ENCODE data around the gene UBQLN2. TPM values are rescaled to one million over a fixed set of nuclear protein-coding genes. Genes with fewer than 3 reads are reported as not detected.
"Not testable (repeated sequence)": the region's sequence is repeated elsewhere in the genome, so short reads cannot be mapped to it uniquely, and the experiment has no call there.

The UBQLN2 gene
- 27.2 TPM for total RNA-seq
- long read RNA-seq, full-length matches to known transcripts: 160 of 161 reads
- long read RNA-seq, partial matches to known transcripts: 0 of 161 reads
- long read RNA-seq, other reads (novel, unspliced or antisense): 1 of 161 reads

DNA sequence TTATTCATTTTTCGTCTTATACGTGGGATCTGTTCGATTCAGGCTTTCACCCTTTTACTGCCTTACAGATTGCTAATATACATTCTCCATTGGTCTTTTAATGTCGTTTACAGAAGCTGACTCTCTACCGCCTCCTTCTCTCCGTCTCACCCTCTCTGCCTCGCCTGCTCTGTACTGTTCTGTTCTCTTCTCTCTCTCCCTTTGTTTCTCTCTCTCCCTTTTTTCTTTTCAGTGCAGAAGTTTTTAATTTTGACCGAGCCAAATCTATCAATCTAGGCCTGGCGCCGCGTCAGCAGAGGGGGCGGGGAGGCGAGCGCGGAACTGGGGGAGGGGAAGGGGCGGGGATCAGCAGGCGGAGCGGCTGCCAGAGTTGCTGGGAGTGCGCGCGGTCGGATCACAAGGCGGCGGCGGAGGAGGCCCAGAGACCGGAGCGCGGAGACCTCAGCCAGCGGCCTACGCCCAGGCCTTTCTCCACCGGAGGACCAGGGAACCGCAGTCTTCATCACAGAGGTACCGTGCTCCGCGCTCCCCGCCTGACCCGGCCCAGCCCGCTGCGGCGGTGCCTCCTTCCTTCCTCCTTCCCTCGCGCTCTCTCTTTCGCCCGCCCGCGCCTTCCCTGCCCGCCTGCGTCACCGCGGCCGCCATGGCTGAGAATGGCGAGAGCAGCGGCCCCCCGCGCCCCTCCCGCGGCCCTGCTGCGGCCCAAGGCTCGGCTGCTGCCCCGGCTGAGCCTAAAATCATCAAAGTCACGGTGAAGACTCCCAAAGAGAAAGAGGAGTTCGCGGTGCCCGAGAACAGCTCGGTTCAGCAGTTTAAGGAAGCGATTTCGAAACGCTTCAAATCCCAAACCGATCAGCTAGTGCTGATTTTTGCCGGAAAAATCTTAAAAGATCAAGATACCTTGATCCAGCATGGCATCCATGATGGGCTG is at the start of gene UBQLN2:
TSS of gene UBQLN2 (plus strand) at position 397 of the 931 bp plus-strand sequence. CDS start at position 644, 247 bp downstream.
- DNase-seq: peak; percentile 87
- peak; percentile 98 for ATAC-seq (ENCODE audit: poor library complexity)
- intact Hi-C loops (cut with DNase I): no loop called here

DNA sequence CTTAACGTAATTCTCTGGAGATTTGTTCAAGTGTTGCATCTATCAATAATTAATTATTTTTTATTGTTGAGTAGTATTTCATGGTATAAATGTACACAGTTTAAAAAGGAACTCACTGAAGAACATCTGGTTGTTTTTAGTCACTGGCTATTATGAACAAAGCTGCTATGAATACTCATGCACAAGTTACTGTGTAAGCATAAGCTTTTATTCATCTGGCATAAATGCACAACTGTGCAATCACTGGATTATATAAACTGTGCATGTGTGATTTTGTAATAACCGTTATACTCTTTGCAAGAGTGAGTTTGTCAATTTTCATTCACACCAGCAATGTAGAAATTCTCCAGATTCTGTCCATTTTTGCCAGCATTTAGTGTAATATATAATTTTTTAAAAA is 43.8 kb upstream of the UBQLN2 start:
- ATAC-seq (ENCODE audit: poor library complexity) (no peak), DNase-seq (no peak)
- intact Hi-C loops (cut with DNase I): no loop called here

DNA sequence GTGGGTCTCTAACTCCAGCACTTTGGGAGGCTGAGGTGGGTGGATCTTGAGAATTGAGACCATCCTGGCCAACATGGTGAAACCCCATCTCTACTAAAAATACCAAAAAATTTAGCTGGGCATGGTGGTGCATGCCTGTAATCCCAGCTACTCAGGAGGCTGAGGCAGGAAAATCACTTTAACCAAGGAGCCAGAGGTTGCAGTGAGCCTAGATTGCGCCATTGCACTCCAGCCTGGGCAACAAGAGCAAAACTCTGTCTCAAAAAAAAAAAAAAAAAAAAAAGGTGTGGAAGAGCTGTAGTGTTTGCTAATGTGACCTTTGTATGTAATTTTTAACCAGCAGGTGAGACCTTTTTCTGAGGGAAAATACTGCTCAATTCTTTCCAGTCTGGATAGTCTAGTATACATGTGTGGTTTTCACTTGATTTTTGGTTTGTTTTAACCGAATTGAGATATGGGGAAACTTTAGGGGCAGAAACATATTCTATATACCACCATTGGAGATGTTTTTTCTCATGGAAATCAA is 33.9 kb upstream of the UBQLN2 start:
- ATAC-seq (ENCODE audit: poor library complexity): not testable (repeated sequence)

DNA sequence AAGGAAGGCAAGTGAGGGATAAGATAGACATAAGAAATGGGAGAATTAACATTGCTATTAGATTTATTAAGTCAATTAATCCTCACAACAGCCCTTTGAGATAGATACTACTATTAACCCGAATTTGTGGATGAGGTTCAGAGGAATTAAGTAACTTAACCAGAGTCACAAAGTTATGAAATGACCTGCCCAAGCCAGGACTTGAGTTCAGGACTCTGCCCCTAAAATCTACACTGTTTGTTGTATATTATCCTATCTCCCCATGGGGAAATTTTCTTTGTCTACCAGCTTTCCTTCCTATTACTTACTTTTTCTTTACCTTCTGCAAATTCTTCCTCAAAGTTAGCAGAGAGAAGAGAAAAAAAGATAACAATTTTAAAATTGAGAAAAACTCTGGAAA is 33.4 kb upstream of the UBQLN2 start:
- intact Hi-C loops (cut with DNase I): no loop called here
- ATAC-seq (ENCODE audit: poor library complexity) (no peak), DNase-seq (no peak)

More for the DNA sequence above, 33.9 kb upstream of the UBQLN2 start:
- intact Hi-C loops (cut with DNase I); DNase-seq: not testable (repeated sequence)

DNA sequence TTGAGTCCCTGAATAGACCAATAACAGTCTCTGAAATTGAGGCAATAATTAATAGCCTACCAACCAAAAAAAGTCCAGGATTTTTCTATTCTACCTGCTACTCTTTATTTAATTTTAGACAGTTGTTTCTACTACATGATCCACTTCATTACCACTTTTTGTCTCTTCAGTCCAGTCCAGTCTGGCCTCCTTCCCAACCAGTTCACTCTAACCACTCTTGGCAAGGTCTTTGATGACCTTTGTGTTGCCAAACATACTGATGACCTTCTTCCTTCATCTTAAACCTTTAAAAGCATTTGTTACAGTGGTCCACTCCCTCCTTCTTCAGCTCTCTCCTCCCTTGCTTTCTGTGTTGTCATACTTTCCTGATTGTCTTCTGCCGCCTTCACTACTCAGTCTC is 12.8 kb upstream of the UBQLN2 start:
- intact Hi-C loops (cut with DNase I): no loop called here
- ATAC-seq (ENCODE audit: poor library complexity): no peak
- no peak for DNase-seq

DNA sequence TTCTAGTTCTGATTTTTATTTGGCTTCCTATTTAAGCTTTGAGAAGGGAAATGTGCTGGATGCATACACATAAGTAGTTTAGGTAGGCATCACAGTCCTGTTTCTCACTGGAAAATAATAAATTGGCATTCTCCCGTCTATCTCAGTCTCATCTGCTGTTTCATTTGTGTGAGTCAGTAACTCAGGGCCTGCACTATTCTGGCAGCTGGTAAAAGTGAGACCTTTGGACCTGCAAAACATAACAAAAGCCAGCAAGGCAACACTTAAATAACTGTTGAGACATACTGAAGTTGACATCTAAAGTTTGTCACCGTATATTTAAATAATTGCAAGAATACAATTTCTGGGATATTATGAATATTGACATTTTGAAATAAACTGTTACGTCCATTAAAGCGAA is 8.6 kb upstream of the UBQLN2 start:
- intact Hi-C loops (cut with DNase I): no loop called here

DNA sequence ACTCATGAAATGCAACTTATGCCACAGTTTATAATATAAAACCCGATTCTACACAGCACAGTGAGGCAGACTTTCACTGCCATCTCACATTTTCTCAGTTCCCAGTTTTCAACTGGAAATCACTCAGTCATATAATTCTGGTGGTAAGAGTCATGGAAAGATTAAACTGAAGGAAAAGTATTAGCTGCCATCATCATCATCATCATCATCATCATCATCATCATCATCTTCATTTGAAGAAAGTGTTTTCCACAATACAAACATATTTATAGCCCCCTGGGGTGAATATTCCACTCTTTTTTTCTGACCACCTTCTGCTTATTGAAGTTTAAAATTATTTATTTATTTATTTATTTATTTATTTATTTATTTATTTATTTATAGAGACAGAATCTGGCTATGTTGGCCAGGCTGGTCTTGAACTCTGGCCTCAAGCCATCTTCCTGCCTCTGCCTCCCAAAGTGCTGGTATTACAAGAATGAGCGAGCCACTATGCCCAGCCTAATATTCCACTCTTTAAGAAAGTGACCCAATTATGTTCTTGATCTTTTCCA is 6.0 kb upstream of the UBQLN2 start:
- DNase-seq (no peak), ATAC-seq (ENCODE audit: poor library complexity) (no peak)
- intact Hi-C loops (cut with DNase I): no loop called here

More for the DNA sequence above, 8.6 kb upstream of the UBQLN2 start:
- no peak for ATAC-seq (ENCODE audit: poor library complexity)
- no peak for DNase-seq

DNA sequence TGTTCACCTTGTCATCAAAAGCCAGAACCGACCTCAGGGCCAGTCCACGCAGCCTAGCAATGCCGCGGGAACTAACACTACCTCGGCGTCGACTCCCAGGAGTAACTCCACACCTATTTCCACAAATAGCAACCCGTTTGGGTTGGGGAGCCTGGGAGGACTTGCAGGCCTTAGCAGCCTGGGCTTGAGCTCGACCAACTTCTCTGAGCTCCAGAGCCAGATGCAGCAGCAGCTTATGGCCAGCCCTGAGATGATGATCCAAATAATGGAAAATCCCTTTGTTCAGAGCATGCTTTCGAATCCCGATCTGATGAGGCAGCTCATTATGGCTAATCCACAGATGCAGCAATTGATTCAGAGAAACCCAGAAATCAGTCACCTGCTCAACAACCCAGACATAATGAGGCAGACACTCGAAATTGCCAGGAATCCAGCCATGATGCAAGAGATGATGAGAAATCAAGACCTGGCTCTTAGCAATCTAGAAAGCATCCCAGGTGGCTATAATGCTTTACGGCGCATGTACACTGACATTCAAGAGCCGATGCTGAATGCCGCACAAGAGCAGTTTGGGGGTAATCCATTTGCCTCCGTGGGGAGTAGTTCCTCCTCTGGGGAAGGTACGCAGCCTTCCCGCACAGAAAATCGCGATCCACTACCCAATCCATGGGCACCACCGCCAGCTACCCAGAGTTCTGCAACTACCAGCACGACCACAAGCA is 898 bp downstream of the UBQLN2 start:
- DNase-seq (no peak), ATAC-seq (ENCODE audit: poor library complexity) (peak; percentile 70)
- intact Hi-C loops (cut with DNase I): no loop called here

DNA sequence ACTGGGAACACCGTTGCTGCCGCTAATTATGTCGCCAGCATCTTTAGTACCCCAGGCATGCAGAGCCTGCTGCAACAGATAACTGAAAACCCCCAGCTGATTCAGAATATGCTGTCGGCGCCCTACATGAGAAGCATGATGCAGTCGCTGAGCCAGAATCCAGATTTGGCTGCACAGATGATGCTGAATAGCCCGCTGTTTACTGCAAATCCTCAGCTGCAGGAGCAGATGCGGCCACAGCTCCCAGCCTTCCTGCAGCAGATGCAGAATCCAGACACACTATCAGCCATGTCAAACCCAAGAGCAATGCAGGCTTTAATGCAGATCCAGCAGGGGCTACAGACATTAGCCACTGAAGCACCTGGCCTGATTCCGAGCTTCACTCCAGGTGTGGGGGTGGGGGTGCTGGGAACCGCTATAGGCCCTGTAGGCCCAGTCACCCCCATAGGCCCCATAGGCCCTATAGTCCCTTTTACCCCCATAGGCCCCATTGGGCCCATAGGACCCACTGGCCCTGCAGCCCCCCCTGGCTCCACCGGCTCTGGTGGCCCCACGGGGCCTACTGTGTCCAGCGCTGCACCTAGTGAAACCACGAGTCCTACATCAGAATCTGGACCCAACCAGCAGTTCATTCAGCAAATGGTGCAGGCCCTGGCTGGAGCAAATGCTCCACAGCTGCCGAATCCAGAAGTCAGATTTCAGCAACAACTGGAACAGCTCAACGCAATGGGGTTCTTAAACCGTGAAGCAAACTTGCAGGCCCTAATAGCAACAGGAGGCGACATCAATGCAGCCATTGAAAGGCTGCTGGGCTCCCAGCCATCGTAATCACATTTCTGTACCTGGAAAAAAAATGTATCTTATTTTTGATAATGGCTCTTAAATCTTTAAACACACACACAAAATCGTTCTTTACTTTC is 1.8 kb downstream of the UBQLN2 start:
- ATAC-seq (ENCODE audit: poor library complexity) (no peak), DNase-seq (no peak)
- intact Hi-C loops (cut with DNase I): no loop called here

DNA sequence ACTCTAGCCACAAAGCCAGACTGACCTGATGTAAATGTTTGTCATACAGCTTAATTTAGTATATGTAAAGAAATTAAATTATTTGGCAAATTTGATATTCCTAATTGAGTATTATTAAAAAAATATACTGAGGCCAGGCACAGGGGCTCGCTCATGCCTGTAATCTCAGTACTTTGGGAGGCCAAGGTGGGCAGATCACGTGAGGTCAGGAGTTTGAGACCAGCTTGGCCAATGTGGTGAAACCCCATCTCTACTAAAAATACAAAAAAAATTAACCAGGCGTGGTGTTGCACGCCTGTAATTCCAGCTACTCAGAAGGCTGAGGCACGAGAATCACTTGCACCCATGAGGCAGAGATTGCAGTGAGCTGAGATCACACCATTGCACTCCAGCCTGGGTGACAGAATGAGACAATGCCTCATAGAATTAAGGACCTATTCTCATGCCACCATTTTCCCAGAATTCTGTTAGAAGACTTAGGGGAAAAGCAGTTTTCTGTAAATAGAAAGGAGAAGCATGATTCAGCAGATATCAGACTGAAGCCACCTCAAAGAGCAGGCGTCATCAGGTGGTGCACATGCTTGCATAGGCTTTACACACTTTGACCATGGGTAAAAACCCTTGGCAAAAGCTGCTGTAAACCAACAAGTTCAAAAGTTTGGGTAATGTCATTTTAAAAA is 6.1 kb downstream of the UBQLN2 start:
- intact Hi-C loops (cut with DNase I): no loop called here
- ATAC-seq (ENCODE audit: poor library complexity): no peak
- no peak for DNase-seq

DNA sequence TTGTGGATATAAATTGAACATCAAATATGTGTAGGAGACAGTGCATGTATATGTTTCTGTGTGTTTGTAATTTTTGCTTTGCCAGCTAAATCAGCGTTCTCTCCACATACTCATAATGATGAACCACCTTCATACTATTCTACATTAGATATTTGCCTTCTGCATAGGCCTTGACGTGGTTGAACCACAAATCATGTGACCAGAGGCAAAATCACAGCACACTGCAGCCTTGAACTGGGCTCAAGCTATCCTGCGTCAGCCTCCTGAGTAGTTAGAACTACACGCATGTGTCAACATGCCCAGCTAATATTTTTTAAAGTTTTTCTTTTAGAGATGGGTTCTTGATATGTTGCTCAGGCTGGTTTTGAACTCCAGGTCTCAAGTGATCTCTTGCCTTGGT is 9.5 kb downstream of the UBQLN2 start:
- ATAC-seq (ENCODE audit: poor library complexity) (no peak), DNase-seq (no peak)
- intact Hi-C loops (cut with DNase I): no loop called here

DNA sequence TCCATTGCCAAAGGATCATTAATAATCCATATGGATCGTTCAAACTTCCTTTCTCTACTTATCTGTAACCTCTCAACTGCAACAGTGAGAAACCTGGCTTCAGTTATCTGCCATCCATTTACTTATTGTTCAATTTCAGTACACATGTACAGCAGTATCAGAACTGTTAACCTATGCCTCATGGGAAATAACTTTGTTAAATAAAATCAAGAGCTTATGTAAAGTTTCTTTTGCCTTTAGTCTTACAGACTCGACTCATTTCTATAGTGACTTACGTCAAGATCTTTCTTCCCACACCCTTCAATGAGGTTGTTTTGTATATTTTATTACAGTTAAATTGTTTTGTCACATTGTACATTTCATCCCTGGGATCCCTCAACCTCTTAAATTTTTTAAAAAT is 11.4 kb downstream of the UBQLN2 start:
- no peak for ATAC-seq (ENCODE audit: poor library complexity)
- intact Hi-C loops (cut with DNase I): no loop called here
- DNase-seq: no peak

DNA sequence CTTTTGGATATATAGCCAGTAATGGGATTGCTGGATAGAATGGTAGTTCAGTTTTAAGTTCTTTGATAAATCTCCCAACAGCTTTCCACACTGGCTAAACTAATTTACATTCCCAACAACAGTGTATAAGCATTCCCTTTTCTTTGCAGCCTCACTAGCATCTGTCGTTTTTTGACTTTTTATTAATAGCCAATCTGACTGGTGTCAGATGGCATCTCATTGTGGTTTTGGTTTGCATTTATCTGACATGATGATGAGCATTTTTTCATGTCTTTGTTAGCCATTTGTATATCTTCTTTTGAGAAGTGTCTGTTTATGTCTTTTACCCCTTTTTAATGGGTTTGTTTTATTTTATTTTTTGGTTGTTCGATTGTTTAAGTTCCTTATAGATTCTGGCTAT is 13.3 kb downstream of the UBQLN2 start:
- intact Hi-C loops (cut with DNase I): no loop called here
- no peak for DNase-seq
- no peak for ATAC-seq (ENCODE audit: poor library complexity)

DNA sequence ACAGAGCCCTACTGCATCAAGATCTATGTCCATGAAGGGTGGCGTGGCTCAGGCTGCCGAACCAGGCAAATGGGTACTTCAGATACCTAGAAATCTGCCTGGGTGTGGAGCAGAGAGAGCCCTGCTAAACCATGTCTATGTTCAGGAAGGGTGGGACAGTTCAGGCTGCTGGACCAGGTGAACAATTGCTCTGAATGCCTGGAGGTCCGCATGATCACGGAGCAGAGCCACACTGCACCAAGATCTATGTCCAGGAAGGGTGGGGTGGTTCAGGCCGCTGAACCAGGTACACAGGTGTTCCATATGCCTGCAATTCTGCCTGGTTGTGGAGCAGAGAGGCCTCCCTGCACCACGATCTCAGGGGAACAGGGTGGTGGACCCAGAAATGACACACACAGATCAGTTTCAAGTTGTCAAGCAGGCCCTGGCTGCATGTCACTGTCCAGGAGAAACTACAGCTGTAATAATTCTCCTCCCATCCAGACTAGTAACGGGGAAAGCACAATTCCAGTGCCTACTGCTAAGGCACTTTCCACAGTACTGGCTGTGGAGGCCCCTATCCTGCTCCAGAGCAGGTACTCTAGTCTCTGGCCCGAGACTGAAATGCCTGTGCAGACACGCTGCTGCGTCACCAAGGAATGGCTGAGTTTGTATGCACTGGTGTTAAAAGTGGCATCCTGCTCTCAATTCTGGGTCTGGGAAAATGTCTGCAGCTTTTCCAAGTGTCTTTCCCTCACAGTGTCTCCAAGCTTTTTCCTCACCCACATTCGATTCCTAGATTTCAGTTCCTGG is 25.2 kb downstream of the UBQLN2 start:
- intact Hi-C loops (cut with DNase I): no loop called here
- ATAC-seq (ENCODE audit: poor library complexity): no peak

DNA sequence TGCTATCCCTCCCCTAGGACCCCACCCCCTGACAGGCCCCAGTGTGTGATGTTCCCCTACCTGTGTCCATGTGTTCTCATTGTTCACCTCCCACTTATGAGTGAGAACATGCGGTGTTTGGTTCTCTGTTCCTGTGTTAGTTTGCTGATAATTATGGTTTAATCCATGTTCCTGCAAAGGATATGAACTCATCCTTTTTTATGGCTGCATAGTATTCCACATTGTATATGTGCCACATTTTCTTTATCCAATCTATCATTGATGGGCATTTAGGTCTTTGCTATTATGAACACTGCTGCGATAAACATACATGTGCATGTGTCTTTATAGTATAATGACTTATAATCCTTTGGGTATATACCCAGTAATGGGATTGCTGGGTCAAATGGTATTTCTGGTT is 28.4 kb downstream of the UBQLN2 start:
- ATAC-seq (ENCODE audit: poor library complexity); DNase-seq; intact Hi-C loops (cut with DNase I): not testable (repeated sequence)

More for the DNA sequence above, 25.2 kb downstream of the UBQLN2 start:
- DNase-seq: no peak

DNA sequence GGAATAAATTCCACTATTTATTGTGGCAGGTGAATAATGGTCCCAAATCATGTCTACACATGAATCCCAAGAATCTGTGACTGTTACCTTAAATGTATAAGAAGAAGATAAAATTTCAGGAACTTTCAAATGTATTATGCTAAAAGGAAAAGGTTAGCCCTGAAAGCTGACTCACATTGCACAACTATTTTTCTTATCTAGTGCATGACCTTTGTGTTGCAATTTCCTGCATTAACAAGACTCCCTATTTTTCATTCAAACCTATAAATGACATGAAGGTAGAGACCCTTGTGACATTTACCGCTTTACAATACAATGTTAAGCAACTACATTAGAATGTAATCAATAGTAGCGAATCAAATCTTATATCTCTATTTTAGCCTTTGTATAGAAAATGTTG is 36.7 kb downstream of the UBQLN2 start:
- intact Hi-C loops (cut with DNase I): no loop called here
- DNase-seq (no peak), ATAC-seq (ENCODE audit: poor library complexity) (no peak)

DNA sequence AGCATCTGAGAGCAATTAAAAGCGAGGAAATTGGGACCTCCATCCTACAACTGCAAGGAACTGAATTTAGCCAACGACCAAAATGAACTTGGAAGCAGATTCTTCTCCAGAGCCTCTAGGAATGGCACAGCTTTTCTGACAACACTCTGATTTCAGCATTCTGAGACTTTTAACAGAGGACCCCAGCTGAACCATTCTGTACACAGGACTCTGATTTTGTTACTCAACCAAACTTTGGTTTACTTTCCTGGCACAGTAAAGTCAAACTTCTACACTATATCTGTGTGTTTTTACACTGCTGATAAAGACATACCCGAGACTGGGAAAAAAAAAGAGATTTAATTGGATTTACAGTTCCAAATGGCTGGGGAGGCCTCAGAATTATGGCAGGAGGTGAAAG is 37.6 kb downstream of the UBQLN2 start:
- intact Hi-C loops (cut with DNase I): no loop called here
- DNase-seq (no peak), ATAC-seq (ENCODE audit: poor library complexity) (no peak)

All from Right ventricle myocardium superior (tissue), 1 donor.